Central memory CD4-positive, alpha-beta T cell (primary cell): ENCODE results near the gene SEMA3F.
A peak's percentile ranks its signal among the peaks of the same experiment; 100 is the strongest.

Experiments used
- DNase-seq: peaks from one replicate; pipeline ENCODE4 v3.0.0; 2022
- total RNA-seq, 3 experiments: gene quantifications; one replicate each; lab custom pipeline; 2026; lab: John Stamatoyannopoulos, UW

Gene SEMA3F
- total RNA-seq: 0.05 to 1.2 (median 0.07) reads per million in 3 experiments

DNA sequence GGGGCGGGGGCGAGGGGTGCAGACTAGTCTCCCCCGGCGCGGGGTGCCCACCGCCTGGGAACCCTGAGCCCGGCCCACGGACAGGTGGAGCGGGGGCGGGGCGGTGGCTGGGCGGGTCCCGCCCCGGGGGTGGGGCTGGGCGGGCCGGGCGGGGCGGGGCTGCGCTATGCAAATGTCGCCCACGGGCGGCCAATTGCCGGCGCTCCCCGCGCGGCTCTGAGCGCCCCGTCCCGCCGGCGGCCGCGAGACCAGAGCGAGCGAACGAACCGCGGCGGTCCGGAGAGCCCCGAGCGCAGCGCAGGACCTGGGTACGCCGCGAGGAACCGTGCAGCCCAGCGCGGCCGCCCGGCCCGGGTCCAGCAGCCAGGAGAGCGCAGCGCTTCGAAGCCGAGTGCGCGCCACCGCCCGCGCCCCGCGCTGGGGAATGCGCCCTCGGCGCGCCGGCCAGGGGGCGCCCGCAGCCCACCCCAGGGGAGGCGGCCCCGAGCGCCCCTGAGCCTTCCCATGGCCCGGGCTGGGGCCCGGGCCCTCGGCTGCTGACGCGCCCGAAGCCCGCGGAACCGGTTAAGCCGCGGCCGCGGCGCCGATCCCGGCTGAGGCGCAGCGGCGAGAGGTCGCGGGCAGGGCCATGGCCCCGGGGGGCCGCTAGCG is at the start of gene SEMA3F:
Gene SEMA3F (plus strand): TSS at position 485 of the 651 bp plus-strand sequence. CDS start 4,299 bp downstream, outside the sequence.
- peak; percentile 65 for DNase-seq

DNA sequence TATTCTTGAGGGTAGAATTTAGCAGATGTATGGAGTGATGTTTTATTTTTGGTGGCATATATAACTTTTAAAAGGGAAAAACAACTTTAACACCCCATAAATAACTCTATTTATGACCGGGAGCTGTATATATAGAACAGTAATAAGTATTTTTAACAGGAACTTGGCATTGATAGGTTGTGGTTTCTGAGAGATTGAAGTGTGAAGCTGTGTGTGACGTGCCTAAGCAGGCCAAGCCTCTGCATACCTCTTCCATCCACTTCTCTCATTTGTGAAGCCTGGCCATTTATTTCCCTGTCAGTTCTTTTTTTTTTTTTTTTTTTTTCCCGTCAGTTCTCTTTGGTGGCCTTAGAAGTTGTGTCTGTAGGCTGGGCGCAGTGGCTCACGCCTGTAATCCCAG is 43.4 kb upstream of the SEMA3F start:
- DNase-seq: no peak

DNA sequence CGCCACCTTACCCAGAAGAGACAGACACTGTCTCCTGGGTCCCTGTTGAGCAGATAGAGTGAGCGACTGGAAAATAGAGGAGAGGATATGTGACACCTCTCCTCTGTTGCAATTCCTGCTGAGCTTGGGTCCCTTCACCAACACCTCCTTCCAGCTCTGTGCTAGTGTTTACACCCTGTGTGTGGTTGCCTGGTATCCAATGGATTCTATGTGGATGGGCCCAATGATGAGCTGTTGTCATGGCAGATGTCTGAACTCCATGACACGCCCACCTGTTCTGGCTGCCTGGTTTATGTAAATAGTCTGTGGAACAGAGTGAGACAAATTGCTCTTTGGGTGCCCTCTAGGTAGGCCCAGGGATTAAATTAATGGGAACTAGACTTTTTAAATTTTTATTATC is 42.7 kb upstream of the SEMA3F start:
- no peak for DNase-seq

DNA sequence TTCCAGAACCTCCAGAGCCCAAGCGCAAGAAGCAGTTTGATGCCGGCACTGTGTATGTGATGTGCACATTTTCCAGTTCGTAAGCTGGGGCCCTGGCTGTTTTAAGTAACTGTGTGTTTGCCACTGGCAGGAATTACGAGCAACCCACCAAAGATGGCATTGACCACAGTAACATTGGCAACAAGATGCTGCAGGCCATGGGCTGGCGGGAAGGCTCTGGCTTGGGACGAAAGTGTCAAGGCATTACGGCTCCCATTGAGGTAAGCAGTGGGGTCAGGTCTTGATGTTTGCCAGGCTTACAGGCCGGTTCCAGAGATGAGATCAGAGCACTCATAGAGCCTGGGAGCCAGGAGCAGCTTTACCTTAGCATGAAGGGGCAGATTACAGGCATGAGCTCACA is 38.0 kb upstream of the SEMA3F start:
- DNase-seq: no peak

DNA sequence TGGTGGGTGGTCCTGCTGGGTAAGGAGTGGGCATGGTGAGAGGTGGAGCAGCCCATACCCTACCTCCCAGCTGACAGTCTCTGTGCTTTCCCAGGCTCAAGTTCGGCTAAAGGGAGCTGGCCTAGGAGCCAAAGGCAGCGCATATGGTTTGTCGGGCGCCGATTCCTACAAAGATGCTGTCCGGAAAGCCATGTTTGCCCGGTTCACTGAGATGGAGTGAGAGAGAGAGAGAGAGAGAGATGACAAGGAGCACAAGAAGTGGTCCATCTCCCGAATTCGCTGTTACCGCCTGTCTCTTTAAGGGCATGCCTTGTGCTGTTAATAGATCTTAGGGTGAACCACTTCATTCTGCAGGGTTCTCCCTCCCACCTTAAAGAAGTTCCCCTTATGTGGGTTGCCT is 36.9 kb upstream of the SEMA3F start:
- no peak for DNase-seq

DNA sequence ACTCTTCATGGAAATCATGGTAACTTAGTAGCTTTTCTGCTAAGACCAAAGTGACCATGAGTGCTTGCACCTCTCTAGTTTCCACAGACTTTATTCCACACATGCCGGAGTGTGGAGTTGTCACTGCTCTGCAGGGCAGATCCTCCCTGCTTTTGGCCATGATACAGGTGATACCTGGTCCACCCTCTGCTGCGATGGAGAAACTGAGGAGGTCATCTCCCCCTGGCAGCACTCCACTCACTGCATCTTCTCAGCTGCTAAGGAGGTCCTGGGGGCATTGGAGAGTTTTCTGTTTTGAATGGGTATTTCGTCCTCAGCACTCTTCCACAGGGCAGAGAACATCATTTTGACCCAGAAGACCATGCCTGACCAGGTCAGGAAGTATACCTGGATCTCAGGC is 35.3 kb upstream of the SEMA3F start:
- no peak for DNase-seq

DNA sequence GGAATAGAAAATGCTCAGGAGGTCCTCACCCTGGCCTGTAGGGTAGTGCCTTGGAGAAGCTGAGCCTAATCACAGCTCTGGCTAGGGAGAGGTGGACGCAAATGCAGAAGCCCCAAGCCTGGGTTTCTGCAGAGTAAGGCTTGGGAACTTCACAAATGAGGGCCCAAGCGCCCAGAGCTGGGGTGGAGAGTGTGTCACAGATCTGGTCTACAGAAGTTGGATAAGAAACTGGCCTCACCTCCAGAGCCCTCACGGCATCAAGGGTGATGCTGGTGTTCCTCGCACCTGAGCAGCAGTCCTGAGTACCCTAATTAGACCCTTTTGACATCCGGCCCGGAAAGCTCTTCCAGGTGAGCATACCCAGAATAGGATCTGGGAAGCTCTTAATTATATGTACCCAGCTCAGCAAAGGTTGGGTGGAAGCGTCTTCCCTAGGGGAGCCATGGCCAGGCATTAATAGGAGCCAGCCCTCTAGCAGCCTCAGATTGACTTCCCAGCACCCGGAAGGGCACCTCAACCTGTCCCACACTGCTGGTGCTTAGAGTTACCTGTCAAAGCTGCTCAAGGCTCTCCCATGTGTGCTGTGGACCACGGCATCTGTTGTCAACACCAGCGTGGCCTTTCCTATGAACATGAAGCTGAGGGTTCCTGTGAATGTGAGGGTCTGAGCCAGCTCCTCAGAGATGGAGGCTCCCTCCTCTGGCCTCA is 34.6 kb upstream of the SEMA3F start:
- DNase-seq: no peak

DNA sequence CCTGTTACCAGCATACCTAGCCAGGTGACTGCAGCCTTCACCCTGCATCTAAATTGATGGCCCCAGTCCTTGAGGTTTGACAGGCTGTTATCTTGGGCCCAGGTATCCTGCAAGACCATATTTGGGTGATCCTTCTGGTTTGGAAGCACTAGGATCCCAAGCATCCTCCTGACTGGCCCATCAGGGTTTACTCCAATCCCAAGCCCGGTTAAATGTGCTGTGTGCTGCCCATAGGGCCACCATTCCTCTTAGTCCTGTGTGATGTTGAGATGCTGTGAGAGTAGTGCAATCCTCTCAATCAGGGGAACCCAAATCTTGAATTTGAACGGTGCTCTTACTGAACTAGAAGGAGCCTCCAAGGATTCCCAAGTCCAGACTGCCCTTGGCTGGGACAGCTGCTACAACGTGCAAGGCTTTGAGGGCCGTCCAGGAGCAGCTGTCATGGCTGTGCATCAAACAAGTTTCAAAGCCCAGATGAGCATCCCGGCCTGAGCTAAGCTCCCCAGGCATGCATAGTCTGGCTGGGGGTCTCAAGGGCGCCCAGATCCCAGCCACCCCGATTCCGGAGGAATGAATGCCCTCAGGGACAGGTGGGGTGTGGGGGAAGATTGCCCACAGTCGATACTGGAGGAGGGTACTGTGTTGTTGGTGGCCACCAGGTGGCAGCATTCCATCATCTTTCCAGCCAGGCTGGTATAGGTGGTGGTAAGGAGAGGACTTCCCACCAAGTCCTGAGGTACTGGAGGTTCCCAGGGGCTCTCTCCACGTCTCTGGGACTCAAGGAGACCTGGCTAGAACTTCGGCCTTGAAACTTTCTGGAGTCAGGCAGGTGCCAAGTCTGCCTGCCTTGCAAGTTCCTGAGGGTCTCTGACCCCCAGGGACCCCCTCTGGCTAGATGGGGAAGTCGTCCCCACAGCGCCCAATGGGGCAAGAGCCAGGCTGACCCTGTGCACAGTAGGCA is 33.8 kb upstream of the SEMA3F start:
- peak; percentile 51 for DNase-seq

DNA sequence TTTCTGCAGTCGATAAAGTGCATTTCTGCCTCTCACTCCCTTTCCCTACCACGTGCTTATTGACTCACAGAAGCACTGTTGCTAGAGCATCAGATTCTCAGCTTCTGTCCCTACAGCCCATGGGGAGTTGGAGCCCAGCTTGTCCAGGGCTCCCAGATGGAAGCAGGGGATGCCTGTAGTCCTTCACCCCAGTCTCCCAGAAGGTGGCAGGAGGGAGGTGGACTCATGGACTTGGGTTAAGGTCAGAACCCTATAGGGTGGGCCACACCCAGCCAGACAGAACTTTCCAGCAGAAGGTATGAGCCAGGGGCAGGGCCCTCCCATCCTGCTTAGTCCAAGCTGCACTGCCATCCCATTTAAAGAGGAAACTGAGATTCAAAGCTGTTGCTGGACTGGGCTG is 33.1 kb upstream of the SEMA3F start:
- no peak for DNase-seq

DNA sequence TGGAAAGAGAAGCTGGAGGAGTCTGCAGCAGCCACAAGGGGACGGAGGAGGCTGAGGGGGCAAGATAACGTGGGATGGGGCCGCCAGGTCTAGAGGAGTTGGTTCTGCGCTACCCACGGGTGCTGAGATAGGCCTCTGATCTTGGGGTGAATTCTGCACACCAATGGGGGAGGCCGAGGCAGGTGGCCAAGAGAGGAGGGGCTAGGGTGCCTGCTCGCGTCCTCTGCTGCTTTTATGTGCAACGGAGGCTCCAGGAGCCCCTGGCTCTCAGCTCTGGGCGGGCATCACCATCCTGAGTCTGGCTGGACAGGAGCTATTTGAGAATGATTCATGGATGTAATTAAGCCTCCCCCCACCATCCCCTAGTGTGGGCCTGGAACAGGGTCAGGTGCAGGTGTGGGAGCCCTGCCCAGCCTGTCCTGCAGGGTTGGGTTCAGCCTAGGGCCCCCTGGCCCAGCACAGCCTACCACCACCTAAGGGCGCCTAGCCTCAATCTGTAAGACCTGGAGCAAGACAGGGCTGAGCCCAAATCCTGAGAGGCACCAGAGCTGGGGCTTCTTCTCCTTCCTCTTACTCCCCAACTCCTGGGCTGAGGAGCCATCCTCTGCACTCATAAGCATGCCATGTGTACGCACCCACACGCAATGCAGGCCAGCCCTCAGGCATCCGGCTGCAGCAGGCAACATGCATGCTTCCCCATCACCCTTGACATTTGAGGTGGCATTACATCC is 32.3 kb upstream of the SEMA3F start:
- DNase-seq: no peak

DNA sequence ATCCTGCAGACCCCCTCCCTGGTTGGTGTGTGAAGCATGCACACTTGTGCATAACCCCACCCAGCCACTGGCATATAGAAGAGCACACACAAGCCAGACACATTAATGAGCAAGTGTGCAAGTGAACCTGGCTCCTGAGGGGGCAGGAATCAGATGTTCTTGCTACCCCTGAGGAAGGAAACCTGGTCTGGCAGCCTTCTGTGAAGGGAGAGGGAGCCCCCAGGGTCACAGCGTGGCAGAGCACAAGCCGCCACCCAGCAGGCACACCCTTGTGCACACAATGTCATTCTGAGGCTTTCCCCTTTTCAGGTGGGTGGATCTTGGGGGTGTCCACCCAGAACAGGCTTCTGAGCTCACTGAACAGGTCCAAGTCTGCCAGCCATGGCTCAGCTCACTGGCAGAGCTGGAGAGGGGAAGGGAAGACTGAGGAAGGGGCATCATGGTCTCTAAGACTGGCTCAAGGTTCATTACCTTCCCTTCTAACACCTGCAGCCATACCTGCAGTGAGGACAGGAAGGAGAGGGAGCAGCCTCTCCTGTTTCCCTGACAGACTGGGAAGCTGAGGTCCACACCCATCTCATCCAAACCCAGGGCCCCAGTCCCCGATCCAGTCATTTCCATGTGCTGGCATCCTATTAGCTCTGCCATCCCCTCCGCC is 31.6 kb upstream of the SEMA3F start:
- DNase-seq: no peak

DNA sequence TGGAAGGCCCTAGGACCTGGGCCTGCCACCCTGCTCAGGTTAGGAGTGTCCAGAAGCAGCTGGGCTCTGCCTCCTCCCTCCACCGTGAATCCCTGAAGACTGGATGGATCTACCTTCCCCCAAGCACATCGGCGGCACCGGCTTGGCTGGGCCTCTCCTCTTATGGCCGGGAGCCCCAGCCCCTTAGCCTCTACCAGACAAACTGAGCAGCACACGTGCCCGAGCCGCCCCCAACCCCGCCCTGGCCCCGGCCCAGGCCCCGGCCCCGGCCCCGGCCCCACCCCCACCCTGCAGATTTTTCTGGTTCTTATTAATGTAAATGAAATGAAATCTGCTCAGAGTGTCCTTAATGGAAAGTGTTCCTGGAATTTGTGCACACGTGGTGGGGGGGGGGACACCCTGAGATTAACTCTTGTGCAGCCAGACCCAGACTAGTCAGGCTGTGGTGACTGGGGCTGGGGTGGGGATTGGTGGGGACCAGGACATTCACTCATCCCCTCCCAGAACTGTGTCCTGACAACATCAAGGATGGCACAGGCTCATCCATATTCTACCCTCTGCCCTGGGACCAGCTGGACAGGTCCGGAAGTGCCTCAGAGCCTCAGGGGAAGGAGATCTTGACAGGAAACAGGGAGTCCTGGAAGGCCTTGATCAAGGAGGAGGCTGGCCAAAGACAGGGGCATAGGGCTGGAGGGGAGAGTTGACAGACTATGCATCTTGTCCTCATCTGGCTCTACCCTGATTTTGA is 30.9 kb upstream of the SEMA3F start:
- DNase-seq: no peak

DNA sequence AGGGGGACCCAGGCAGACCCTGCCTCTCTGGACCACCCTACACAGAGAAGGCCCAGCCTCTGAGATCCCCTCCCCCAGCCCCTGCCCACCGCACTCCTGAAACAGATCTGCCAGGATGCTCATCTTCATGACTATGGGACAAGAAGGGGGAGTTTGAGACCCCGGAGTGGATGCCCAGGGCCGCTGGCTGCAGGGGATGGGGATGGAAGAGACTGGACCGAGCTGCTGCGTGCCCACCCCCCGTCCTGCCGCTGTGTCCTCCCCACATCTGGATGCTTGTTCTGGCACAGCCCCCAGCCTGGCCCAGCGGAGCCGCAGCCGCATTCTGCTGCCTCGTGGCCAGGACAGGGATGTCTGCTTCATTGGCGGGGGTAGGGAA is 30.3 kb upstream of the SEMA3F start:
- no peak for DNase-seq

DNA sequence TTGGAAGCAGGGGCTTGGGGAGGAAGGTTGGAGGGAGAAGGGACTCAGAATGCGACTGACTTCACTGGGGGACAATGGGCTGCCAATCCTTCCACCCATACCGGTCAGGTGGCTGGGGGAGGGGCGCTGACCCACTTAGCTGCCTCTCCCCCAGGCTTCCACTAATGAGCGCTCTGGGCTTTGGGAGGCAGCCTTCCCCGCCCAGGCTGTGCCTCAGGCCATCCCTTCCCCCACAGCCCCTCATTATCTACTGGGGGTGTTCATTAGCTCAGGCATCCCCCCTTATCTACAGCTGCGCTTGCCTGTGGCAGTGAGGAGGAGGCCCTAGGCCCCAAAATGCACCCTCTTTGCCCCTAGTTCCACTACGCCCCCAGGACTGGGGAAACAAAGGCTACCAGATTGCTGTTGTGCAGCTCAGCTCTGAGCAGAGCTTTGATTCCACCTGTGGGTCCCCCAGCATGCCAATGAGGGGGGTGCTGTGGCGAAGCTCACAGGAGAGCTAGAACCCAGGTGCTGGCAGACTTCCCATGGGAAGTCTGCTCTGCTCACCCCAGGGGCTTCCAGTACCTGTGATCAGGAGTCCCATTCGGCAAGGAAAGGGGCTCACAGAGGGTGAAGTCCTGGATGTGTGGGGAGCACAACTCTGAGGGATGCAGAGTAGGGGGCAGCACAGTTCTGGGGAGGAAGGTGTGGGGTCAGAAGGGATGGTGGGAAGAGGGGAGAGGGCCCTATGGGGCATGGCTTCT is 29.4 kb upstream of the SEMA3F start:
- no peak for DNase-seq

DNA sequence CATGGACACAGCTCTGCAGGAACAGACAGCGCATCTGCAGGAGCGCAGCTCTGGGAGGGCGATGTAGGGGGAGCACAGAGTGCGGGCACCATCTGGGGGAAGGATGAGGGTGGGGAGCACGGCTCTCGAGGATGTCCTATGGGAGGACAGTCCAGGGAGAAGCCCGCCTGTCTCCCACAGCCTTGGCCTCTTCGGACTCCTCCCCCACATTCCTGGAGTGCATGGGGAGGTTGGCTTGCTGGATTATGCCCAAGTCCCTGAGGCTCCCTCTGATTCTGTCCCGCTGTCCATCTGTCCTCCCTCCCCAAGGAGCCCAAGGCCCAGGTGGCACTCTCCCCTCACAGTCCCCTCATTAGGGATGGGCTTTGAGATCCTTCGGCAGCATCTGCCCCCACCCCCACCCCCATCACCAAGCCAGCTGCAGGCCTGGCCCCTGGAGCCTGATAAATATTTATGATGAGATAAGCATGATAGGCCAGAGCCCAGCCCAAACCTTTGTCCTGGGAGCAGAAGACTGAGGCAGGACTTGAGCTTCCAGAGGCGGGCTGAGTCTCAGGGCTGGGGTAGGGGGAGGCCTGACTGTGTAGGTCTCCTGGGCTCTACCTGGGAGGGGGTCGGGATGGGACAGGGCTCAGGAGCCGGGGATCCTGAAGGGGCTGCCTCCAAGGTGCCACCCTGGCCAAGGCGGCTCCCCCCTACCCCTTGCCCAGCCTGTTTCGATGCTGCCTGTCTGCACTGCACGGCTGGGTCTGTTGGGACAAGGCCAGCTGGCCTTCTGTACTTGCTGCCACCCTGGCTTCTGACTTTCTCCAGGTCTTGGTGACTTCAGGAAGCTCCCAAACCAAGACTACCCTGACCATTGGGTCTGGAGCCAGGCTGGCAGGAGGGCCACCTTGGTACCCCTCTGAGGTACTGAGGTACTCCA is 28.6 kb upstream of the SEMA3F start:
- DNase-seq: no peak

DNA sequence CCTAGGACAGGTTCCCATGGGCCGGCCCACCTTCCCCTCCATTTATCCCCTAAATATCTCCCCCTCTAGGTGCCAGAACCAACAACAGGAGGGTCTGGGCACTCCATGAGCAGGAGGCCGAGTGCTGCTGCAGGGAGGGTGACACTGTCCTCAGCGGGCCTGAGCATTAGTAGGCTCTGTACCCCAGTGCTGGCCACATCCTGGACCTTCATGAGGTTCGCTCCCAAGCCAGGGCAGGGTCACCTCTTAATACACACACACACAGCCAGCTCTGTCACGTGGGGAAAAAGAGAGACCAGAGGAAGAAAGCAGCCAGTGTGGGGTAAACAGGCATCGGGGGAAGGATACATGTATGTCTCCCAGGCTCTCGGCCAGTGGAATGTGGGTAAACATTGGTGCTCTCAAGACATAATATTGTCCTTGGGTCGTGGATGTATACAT is 27.9 kb upstream of the SEMA3F start:
- DNase-seq: no peak

DNA sequence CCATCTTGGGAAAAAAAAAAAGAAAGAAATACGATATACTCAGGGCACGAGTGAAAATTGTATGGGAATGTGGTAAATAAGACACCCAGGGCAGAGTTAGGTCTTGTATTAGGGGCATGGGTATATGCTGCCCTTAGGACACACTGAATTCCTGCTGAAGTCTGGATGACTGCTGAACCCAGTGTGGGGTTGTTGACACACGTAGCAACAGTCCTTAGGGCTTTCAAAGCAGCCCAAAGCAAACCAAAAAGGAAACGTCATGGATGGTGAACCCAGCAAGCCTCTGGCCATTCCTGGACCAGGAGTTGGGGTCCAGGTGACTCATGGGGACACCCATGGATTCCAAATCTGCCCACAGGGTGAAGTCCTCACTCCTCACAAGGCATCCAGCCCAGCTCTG is 27.1 kb upstream of the SEMA3F start:
- DNase-seq: no peak

DNA sequence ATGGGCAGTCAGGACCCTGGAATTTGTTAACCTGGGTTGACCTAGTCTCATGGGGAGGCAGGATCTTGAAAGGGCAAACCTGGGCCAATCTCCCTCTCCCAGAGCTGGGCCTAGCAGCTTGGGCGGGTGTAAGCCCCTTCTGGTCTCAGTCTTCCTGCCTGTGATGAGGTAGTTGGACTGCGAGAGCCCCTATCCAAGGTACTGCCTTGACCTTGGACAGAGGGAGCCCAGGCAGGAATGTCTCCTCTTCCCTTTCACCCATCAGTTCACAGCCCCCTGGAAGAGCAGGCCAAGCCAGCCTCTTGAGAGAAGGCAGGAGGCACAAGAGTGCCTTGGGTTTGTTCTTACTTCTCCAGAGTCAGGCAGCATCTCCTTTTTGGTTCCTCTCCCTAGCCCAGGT is 24.7 kb upstream of the SEMA3F start:
- no peak for DNase-seq
